ENCODE results near the gene TMEM273.
"Not testable (repeated sequence)": the region's sequence is repeated elsewhere in the genome, so short reads cannot be mapped to it uniquely, and the experiment has no call there.

The TMEM273 gene

DNA sequence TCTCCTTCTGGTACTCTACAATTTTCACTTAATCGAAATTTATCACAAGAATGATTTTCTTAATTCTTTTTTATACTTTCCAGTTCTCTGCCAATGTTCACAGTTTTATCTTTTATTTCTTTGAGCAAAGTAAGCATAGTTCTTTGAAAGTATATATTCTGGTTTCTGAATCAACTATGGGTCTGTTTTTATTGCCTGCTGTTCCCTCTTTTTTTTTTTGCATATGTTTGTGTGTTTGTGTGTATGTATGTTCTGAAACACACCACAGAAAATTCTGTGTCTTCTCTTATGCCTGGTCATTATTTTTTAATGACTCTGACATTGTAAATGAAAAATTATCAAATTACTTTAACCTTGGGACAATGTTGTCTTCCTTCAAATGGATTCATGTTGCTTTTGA is 15.9 kb upstream of the TMEM273 start:
- no peak for DNase-seq
- H3K36me3 ChIP-seq, result no peaks in the 10 kb centered on the region
- no peaks in the 10 kb centered on the region for H3K27me3 ChIP-seq (ENCODE audit: insufficient read depth, low read depth, severe bottlenecking)
- TF ChIP-seq, protein P1, sequence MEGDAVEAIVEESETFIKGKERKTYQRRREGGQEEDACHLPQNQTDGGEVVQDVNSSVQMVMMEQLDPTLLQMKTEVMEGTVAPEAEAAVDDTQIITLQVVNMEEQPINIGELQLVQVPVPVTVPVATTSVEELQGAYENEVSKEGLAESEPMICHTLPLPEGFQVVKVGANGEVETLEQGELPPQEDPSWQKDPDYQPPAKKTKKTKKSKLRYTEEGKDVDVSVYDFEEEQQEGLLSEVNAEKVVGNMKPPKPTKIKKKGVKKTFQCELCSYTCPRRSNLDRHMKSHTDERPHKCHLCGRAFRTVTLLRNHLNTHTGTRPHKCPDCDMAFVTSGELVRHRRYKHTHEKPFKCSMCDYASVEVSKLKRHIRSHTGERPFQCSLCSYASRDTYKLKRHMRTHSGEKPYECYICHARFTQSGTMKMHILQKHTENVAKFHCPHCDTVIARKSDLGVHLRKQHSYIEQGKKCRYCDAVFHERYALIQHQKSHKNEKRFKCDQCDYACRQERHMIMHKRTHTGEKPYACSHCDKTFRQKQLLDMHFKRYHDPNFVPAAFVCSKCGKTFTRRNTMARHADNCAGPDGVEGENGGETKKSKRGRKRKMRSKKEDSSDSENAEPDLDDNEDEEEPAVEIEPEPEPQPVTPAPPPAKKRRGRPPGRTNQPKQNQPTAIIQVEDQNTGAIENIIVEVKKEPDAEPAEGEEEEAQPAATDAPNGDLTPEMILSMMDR (IDR thresholded peaks at IDR 0.05; ENCODE audit: low read depth, low read length), result no peak
- no peaks in the 10 kb centered on the region for H3K9me3 ChIP-seq (ENCODE audit: severe bottlenecking)
- H3K4me3 ChIP-seq (ENCODE audit: low read depth, low read length), result no peak overlapping the region
- no peak overlapping the region for H3K27ac ChIP-seq

DNA sequence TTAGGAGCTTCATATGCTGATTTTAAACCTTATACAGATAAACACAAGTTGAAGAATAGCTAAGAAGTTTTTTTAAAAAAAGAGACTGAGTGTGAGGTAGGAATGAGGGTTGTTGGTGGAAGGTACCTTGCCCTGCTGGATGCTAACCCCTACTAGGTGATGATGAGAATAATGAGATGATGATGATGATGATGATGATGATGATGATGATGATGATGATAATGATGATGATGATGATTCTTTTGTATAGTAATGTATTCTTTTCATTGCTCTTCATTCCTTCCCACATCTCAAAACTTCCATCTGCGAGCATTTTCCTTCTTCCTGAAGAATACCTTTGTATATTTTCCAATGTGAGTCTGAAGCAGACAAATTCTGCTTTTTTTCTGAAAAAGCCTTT is 14.1 kb upstream of the TMEM273 start:
- no peak overlapping the region for H3K27ac ChIP-seq
- TF ChIP-seq, protein P1 (IDR thresholded peaks at IDR 0.05; ENCODE audit: low read depth, low read length), result no peak
- no peaks in the 10 kb centered on the region for H3K27me3 ChIP-seq (ENCODE audit: insufficient read depth, low read depth, severe bottlenecking)
- no peak overlapping the region for H3K4me3 ChIP-seq (ENCODE audit: low read depth, low read length)
- no peaks in the 10 kb centered on the region for H3K36me3 ChIP-seq
- H3K9me3 ChIP-seq (ENCODE audit: severe bottlenecking), result no peaks in the 10 kb centered on the region
- no peak for DNase-seq

DNA sequence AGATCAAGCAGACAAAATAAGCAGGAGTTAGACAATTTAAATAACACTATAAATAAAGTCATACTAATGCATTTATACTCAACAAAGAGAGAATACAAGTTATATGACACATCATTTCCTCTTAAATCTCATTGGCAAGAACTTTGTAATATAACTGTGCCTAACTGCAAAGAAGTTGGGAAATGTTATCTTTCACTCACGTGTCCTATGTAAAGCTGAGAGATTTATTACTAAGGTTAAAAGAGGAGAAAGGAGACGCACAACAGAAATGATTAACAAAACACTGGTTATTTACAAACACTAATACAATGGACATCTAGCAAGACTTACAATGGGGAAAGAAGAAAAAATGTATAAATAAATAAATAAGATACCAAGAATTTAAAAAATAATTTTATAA is 12.7 kb upstream of the TMEM273 start:
- Histone ChIP-seq H3K27me3 (ENCODE audit: insufficient read depth, low read depth, severe bottlenecking) (no peaks in the 10 kb centered on the region), H3K9me3 (ENCODE audit: severe bottlenecking) (no peaks in the 10 kb centered on the region), H3K27ac (no peak overlapping the region), H3K4me3 (ENCODE audit: low read depth, low read length) (no peak overlapping the region), H3K36me3 (no peaks in the 10 kb centered on the region)
- TF ChIP-seq, protein P1 (IDR thresholded peaks at IDR 0.05; ENCODE audit: low read depth, low read length), result no peak
- DNase-seq, result no peak

DNA sequence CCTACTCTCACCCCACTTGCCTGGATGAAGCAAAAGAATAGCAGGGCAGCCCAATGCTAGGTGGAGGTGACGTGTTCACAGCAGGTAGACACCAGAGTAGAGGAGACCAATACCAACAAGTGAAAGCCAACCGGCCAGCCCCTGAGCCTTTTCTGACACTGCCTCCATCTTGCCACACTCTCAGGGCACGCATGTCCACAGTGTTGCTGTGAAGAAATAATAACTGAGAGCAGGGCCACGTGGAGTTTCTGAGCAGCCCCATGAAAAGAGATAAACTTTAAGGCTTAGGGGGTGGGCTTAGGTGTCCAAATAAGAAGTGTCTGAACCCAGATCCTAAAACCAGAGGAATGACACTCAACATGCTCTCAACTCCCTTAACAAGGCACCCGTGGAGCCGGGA is 9.0 kb upstream of the TMEM273 start:
- no peak overlapping the region for H3K4me3 ChIP-seq (ENCODE audit: low read depth, low read length)
- no peaks in the 10 kb centered on the region for H3K36me3 ChIP-seq
- no peaks in the 10 kb centered on the region for H3K9me3 ChIP-seq (ENCODE audit: severe bottlenecking)
- TF ChIP-seq, protein P1 (IDR thresholded peaks at IDR 0.05; ENCODE audit: low read depth, low read length), result no peak
- no peak for DNase-seq
- H3K27me3 ChIP-seq (ENCODE audit: insufficient read depth, low read depth, severe bottlenecking), result no peaks in the 10 kb centered on the region
- no peak overlapping the region for H3K27ac ChIP-seq

DNA sequence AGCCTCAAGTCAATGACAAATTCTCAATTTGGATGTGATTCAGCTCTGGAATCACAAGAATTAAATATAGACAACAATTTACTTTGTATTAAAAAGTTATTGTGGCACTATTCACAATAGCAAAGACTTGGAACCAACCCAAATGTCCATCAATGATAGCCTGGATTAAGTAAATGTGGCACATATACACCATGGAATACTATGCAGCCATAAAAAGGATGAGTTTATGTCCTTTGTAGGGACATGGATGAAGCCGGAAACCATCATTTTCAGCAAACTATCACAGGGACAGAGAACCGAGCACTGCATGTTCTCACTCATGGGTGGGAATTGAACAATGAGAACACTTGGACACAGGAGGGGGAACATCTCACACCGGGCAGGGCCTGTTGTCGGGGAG is 7.7 kb upstream of the TMEM273 start:
- not testable (repeated sequence) for H3K27ac ChIP-seq; H3K4me3 ChIP-seq (ENCODE audit: low read depth, low read length); H3K27me3 ChIP-seq (ENCODE audit: insufficient read depth, low read depth, severe bottlenecking); H3K36me3 ChIP-seq; DNase-seq; H3K9me3 ChIP-seq (ENCODE audit: severe bottlenecking)

DNA sequence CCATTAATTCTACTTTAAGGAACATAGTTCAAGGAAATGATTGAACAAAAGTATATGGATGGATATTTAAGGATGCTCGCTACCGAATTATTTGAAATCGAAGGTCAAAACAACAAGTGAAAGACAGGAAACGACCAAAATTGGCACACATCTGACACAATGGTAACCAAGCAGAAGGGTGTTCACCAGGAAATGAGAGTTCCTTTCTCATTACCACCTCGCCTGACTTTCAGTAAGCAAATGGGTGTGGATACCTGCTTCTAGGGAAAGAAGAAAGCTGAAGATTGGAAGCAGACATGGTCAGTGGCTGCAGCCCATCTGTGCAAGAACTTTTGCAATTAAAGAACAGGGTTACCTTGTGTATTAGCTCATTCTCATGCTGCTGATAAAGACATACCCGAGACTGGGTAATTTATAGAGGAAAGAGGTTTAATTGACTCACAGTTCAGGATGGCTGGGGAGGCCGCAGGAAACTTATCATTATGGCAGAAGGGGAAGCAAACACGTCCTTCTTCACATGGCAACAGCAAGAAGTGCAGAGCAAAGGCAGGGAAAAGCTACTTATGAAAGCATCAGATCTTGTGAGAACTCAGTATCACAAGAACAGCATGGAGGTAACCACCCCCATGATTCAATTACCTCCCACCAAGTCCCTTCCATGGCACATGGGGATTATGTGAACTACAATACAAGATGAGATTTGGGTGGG is 6.2 kb upstream of the TMEM273 start:
- Histone ChIP-seq H3K9me3 (ENCODE audit: severe bottlenecking) (no peaks in the 10 kb centered on the region), H3K4me3 (ENCODE audit: low read depth, low read length) (no peak overlapping the region), H3K27ac (no peak overlapping the region), H3K36me3 (no peaks in the 10 kb centered on the region), H3K27me3 (ENCODE audit: insufficient read depth, low read depth, severe bottlenecking) (peaks cover 2% of the 10 kb centered on the region)
- TF ChIP-seq, protein P1 (IDR thresholded peaks at IDR 0.05; ENCODE audit: low read depth, low read length), result no peak
- no peak for DNase-seq

All from WERI-Rb-1 (cell line).